ENCODE data around the gene FOXK1. TPM values are rescaled to one million over a fixed set of nuclear protein-coding genes. Genes with fewer than 3 reads are reported as not detected.

FOXK1 gene
- total RNA-seq, 2 experiments from 2014 or later, result 25.9 to 26.6 TPM

GRCh38 chr7:4716946-4717795, 35.1 kb downstream of the FOXK1 start:
- intact Hi-C loops (cut with micrococcal nuclease), result no loop called here
- H3K9me3 Mint-ChIP-seq, result no peaks in the 10 kb centered on the region
- CTCF ChIA-PET, result no interaction called here
- no peak overlapping the region for H3K4me3 Mint-ChIP-seq
- no peak for DNase-seq
- no peak overlapping the region for H3K27ac Mint-ChIP-seq
- H3K36me3 Mint-ChIP-seq, result peaks cover 3% of the 10 kb centered on the region
- POLR2A ChIA-PET, result no interaction called here
- peaks cover 40% of the 10 kb centered on the region for H3K4me1 Mint-ChIP-seq (ENCODE audit: low read depth)
- H3K27me3 Mint-ChIP-seq, result no peaks in the 10 kb centered on the region

- peaks cover 31% of the 10 kb centered on the region for H3K4me1 Mint-ChIP-seq (ENCODE audit: low read depth)
- ChIA-PET POLR2A (no interaction called here), CTCF (no interaction called here)
- no peak overlapping the region for H3K4me3 Mint-ChIP-seq
- DNase-seq, result no peak
- H3K27ac Mint-ChIP-seq, result no peak overlapping the region
- intact Hi-C loops (cut with micrococcal nuclease), result no loop called here
- H3K9me3 Mint-ChIP-seq, result no peaks in the 10 kb centered on the region
- H3K27me3 Mint-ChIP-seq, result no peaks in the 10 kb centered on the region
- peaks cover 3% of the 10 kb centered on the region for H3K36me3 Mint-ChIP-seq
Measured at GRCh38 chr7:4718075-4718474, 36.0 kb downstream of the FOXK1 start.

- H3K9me3 Mint-ChIP-seq, result no peaks in the 10 kb centered on the region
- DNase-seq, result no peak
- H3K4me3 Mint-ChIP-seq, result no peak overlapping the region
- CTCF ChIA-PET, result interaction anchor here (1.4 kb wide), 1 partner anchor 10 kb away, joined by 3 read pairs; no protein-coding TSS in a partner anchor
- H3K4me1 Mint-ChIP-seq (ENCODE audit: low read depth), result peaks cover 33% of the 10 kb centered on the region
- no peaks in the 10 kb centered on the region for H3K36me3 Mint-ChIP-seq
- POLR2A ChIA-PET, result no interaction called here
- no peaks in the 10 kb centered on the region for H3K27me3 Mint-ChIP-seq
- intact Hi-C loops (cut with micrococcal nuclease), result no loop called here
- peak overlapping the region; percentile 21 for H3K27ac Mint-ChIP-seq
Measured at GRCh38 chr7:4720225-4720624, 38.1 kb downstream of the FOXK1 start.

- no peak overlapping the region for H3K27ac Mint-ChIP-seq
- no peaks in the 10 kb centered on the region for H3K36me3 Mint-ChIP-seq
- peaks cover 36% of the 10 kb centered on the region for H3K4me1 Mint-ChIP-seq (ENCODE audit: low read depth)
- POLR2A ChIA-PET, result no interaction called here
- CTCF ChIA-PET, result no interaction called here
- intact Hi-C loops (cut with micrococcal nuclease), result no loop called here
- H3K4me3 Mint-ChIP-seq, result no peak overlapping the region
- H3K9me3 Mint-ChIP-seq, result no peaks in the 10 kb centered on the region
- no peak for DNase-seq
- no peaks in the 10 kb centered on the region for H3K27me3 Mint-ChIP-seq
Measured at GRCh38 chr7:4722308-4722707, 40.2 kb downstream of the FOXK1 start.

GRCh38 chr7:4722960-4723630, 41.0 kb downstream of the FOXK1 start:
- Mint-ChIP-seq H3K4me3 (no peak overlapping the region), H3K27ac (no peak overlapping the region), H3K27me3 (no peaks in the 10 kb centered on the region), H3K36me3 (no peaks in the 10 kb centered on the region), H3K4me1 (ENCODE audit: low read depth) (peaks cover 36% of the 10 kb centered on the region), H3K9me3 (no peaks in the 10 kb centered on the region)
- no peak for DNase-seq
- CTCF ChIA-PET, result interaction anchor here (0.7 kb wide), 1 partner anchor 11 kb away, joined by 3 read pairs; no protein-coding TSS in a partner anchor
- intact Hi-C loops (cut with micrococcal nuclease), result no loop called here
- POLR2A ChIA-PET, result interaction anchor here (1.1 kb wide), 1 partner anchor 11 kb away, joined by 3 read pairs; no protein-coding TSS in a partner anchor

- Mint-ChIP-seq H3K4me1 (ENCODE audit: low read depth) (peaks cover 39% of the 10 kb centered on the region), H3K36me3 (no peaks in the 10 kb centered on the region), H3K27me3 (no peaks in the 10 kb centered on the region), H3K27ac (peak overlapping the region; percentile 72), H3K4me3 (peak overlapping the region; percentile 80), H3K9me3 (no peaks in the 10 kb centered on the region)
- no peak for DNase-seq
- CTCF ChIA-PET, result interaction anchor here (0.7 to 1.4 kb wide), 3 partner anchors 11 to 31 kb away, joined by 3 read pairs; no protein-coding TSS in a partner anchor
- POLR2A ChIA-PET, result interaction anchor here (0.8 to 1.3 kb wide), 4 partner anchors 13 to 83 kb away, joined by 3 to 5 read pairs (median 4); no protein-coding TSS in a partner anchor
- intact Hi-C loops (cut with micrococcal nuclease), result loop anchor here (2.0 kb wide), 1 partner anchor 20 kb away; no protein-coding TSS in a partner anchor
Measured at GRCh38 chr7:4724648-4725013, 42.5 kb downstream of the FOXK1 start.

GRCh38 chr7:4725014-4725849, 43.1 kb downstream of the FOXK1 start:
- H3K4me1 Mint-ChIP-seq (ENCODE audit: low read depth), result peaks cover 37% of the 10 kb centered on the region
- H3K27me3 Mint-ChIP-seq, result no peaks in the 10 kb centered on the region
- CTCF ChIA-PET, result interaction anchor here (0.7 to 1.4 kb wide), 3 partner anchors 12 to 31 kb away, joined by 3 read pairs; no protein-coding TSS in a partner anchor
- H3K9me3 Mint-ChIP-seq, result no peaks in the 10 kb centered on the region
- peak overlapping the region; percentile 80 for H3K4me3 Mint-ChIP-seq
- H3K27ac Mint-ChIP-seq, result peak overlapping the region; percentile 72
- no peaks in the 10 kb centered on the region for H3K36me3 Mint-ChIP-seq
- POLR2A ChIA-PET, result interaction anchor here (0.7 to 1.3 kb wide), 5 partner anchors 13 to 1507 kb away, joined by 3 to 5 read pairs (median 3); no protein-coding TSS in a partner anchor
- intact Hi-C loops (cut with micrococcal nuclease), result loop anchor here (2.0 kb wide), 1 partner anchor 20 kb away; no protein-coding TSS in a partner anchor
- peak; percentile 70 for DNase-seq

- Mint-ChIP-seq H3K9me3 (no peaks in the 10 kb centered on the region), H3K4me1 (ENCODE audit: low read depth) (peaks cover 36% of the 10 kb centered on the region), H3K27ac (peak overlapping the region; percentile 28), H3K4me3 (peak overlapping the region; percentile 80), H3K36me3 (no peaks in the 10 kb centered on the region), H3K27me3 (no peaks in the 10 kb centered on the region)
- DNase-seq, result no peak
- ChIA-PET POLR2A (interaction anchor here (0.7 kb wide), 2 partner anchors 21 to 1506 kb away, joined by 3 read pairs; no protein-coding TSS in a partner anchor), CTCF (interaction anchor here (1.0 kb wide), 1 partner anchor 29 kb away, joined by 3 read pairs; no protein-coding TSS in a partner anchor)
- intact Hi-C loops (cut with micrococcal nuclease), result loop anchor here (2.0 kb wide), 1 partner anchor 19 kb away; no protein-coding TSS in a partner anchor
Measured at GRCh38 chr7:4725850-4726450, 43.9 kb downstream of the FOXK1 start.

- no peak for DNase-seq
- no peak overlapping the region for H3K4me3 Mint-ChIP-seq
- no peaks in the 10 kb centered on the region for H3K36me3 Mint-ChIP-seq
- no peaks in the 10 kb centered on the region for H3K9me3 Mint-ChIP-seq
- H3K27me3 Mint-ChIP-seq, result no peaks in the 10 kb centered on the region
- ChIA-PET POLR2A (interaction anchor here (0.7 kb wide), 1 partner anchor 21 kb away, joined by 3 read pairs; no protein-coding TSS in a partner anchor), CTCF (interaction anchor here (1.0 kb wide), 1 partner anchor 28 kb away, joined by 3 read pairs; no protein-coding TSS in a partner anchor)
- H3K27ac Mint-ChIP-seq, result no peak overlapping the region
- intact Hi-C loops (cut with micrococcal nuclease), result no loop called here
- H3K4me1 Mint-ChIP-seq (ENCODE audit: low read depth), result peaks cover 34% of the 10 kb centered on the region
Measured at GRCh38 chr7:4726566-4726965, 44.5 kb downstream of the FOXK1 start.

GRCh38 chr7:4727914-4728705, 46.0 kb downstream of the FOXK1 start:
- DNase-seq, result no peak
- H3K36me3 Mint-ChIP-seq, result peaks cover 7% of the 10 kb centered on the region
- H3K4me1 Mint-ChIP-seq (ENCODE audit: low read depth), result peaks cover 36% of the 10 kb centered on the region
- intact Hi-C loops (cut with micrococcal nuclease), result no loop called here
- no peak overlapping the region for H3K27ac Mint-ChIP-seq
- no peak overlapping the region for H3K4me3 Mint-ChIP-seq
- no peaks in the 10 kb centered on the region for H3K27me3 Mint-ChIP-seq
- ChIA-PET CTCF (interaction anchor here (1.3 kb wide), 1 partner anchor 21 kb away, joined by 3 read pairs; no protein-coding TSS in a partner anchor), POLR2A (no interaction called here)
- no peaks in the 10 kb centered on the region for H3K9me3 Mint-ChIP-seq

All from activated CD4-positive, alpha-beta memory T cell treated with anti-CD3 and anti-CD28 coated beads for 36 hours (primary cell).